GM20000 (cell line): ENCODE data around the gene MYO3A.

Experiments
- DNase-seq: peaks from one replicate; pipeline ENCODE4 v3.0.0; 2012; ENCODE audit warnings: low spot score
- TF ChIP-seq, protein P1 (sequence below): IDR thresholded peaks from 2 replicates; pipeline ENCODE4 v1.5.1; 2012; ENCODE audit warnings: mild to moderate bottlenecking, control low read depth; ENCODE audit errors: extremely low read depth, missing control alignments

The MYO3A gene

GRCh38 chr10:26015092-26015491 is 81.1 kb downstream of the MYO3A start:
- TF ChIP-seq, protein P1, sequence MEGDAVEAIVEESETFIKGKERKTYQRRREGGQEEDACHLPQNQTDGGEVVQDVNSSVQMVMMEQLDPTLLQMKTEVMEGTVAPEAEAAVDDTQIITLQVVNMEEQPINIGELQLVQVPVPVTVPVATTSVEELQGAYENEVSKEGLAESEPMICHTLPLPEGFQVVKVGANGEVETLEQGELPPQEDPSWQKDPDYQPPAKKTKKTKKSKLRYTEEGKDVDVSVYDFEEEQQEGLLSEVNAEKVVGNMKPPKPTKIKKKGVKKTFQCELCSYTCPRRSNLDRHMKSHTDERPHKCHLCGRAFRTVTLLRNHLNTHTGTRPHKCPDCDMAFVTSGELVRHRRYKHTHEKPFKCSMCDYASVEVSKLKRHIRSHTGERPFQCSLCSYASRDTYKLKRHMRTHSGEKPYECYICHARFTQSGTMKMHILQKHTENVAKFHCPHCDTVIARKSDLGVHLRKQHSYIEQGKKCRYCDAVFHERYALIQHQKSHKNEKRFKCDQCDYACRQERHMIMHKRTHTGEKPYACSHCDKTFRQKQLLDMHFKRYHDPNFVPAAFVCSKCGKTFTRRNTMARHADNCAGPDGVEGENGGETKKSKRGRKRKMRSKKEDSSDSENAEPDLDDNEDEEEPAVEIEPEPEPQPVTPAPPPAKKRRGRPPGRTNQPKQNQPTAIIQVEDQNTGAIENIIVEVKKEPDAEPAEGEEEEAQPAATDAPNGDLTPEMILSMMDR: no peak

GRCh38 chr10:26022831-26023230 is 88.8 kb downstream of the MYO3A start:
- TF ChIP-seq, protein P1: no peak
- DNase-seq: no peak

More at GRCh38 chr10:26015092-26015491, 81.1 kb downstream of the MYO3A start:
- DNase-seq: no peak

DNA sequence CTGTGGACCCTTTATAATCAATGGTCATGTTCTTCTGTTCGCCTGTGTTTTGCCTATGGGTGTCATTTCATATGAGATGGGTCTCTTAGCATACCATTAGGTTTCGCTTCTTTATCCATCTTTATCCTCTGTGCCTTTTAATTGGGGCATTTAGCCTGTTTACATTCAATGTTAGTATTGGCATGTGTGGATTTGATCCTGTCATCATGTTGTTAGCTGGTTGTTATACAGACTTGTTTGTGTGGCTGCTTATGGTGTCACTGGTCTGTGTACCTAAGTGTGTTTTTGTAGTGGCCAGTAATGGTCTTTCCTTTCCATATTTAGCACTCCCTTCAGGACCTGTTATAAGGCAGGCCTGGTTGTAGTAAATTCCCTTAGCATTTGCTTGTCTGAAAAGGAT is 90.3 kb downstream of the MYO3A start:
- TF ChIP-seq, protein P1: no peak
- DNase-seq: no peak

DNA sequence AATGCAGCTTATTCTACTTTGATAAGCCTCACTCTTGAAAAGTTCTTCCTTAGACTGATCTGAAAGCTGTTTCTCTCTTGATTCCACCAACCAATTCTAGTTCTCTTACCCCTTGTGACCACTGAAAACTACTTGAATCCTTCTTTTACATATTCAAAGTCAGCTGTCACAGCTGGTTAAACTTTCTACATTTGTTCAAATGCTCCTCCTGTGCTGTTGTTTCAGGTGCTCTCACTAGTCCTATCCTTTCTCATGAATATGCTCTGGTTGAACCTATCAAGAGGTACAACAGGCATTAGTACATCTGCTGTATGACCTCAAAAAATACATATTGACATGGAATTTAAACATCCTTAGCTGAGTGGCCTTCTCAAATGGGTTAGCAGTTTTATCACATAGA is 91.5 kb downstream of the MYO3A start:
- DNase-seq: no peak
- TF ChIP-seq, protein P1: no peak

- no peak for DNase-seq
- TF ChIP-seq, protein P1: no peak
Observed at GRCh38 chr10:26029858-26030257, 95.8 kb downstream of the MYO3A start.

- DNase-seq: no peak
- TF ChIP-seq, protein P1: no peak
Observed at GRCh38 chr10:26031300-26031699, 97.3 kb downstream of the MYO3A start.

DNA sequence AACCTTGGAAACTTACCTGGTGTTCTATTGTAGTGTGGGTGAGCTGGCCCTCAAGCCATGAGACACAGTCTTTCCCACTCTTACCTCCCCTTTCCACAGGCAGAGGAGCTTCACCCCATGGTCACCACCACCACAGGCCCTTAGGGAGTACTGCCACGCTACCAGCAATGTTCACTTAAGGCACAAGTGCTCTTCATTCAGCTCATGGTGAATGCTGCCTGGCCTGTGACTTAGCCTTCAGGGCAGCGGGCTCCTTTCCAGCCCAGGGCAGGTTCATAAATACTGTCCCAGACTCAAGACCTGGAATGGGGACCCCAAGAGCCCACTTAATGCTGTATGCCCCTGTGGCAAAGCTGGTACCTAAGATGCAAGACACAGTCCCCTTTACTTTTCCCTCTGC is 109.4 kb downstream of the MYO3A start:
- no peak for DNase-seq
- TF ChIP-seq, protein P1: no peak
